Measurements from ENCODE around the gene FBN1.

FBN1 gene

DNA sequence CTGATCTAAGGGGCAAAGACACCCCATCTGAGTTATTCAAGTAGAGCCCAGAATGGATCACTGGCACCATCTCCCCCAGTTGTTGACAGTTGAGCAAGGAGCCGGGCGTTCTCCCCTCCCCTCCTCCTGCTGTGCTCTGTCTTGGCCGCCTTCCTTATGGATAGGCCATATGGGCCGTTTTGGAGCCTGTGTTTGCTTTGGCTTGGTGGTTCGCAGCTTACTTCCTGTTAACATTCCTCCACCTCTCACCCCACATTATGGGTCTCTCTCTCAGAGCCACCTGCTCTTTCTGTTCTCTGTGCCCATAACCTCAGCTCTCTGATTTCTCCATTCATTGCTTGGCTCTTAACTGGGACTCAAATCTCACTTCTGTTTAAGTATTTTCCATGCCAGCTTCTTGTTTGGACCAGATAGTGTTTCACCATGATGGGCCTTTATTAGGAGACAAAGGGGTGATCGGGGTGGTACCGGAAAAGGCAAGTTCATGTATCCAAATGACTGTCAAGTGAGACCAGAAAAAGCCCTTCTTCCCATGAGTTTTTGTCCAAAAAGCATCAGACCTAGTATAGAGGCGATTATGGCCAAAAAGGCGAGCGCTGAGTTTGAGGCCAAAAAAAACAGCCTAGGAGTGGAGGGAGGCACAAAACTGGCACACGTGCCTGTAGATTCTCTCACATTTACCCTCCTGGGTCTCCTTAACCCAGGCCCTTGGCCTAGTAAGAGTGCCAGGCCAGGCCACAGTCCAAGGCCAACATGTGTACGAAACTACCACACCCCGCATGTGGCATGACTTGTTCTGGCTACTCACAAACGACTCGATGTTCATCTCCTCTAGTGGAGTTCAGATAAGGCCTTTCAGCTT, 251.6 kb downstream of the FBN1 start:
- no peaks in the 10 kb centered on the region for H3K36me3 Mint-ChIP-seq (ENCODE audit: insufficient read depth)
- H3K9me3 Mint-ChIP-seq, result no peaks in the 10 kb centered on the region
- H3K27ac Mint-ChIP-seq (ENCODE audit: low read depth), result no peak overlapping the region
- H3K27me3 Mint-ChIP-seq, result peaks cover 42% of the 10 kb centered on the region
- ATAC-seq (replicated peaks; ENCODE audit: extremely low read depth, poor library complexity, severe bottlenecking) (no peak), DNase-seq (ENCODE audit: low spot score in 2 of 2) (no peak)
- no peak overlapping the region for H3K4me3 Mint-ChIP-seq
- no peaks in the 10 kb centered on the region for H3K4me1 Mint-ChIP-seq

DNA sequence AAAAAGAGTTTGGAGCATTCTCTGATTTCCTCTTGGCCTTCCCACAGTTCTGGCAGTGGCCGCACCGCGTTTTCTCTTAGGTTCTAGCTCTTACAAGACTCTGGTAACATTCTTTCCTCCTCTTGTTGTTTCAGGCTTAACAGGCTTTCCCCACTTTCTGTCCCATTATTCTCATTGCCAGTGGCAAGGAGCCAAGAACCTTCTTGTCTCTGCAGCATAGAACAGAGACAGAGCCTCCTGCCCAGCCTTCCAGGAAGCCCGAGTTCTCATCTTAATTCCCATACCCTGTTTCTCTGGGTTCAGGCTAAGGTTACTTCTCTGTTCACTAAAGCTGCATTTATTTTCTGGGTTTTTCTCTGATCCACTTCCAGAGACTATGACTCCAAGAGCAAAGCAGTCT, 253.2 kb downstream of the FBN1 start:
- no peaks in the 10 kb centered on the region for H3K36me3 Mint-ChIP-seq (ENCODE audit: insufficient read depth)
- no peak for ATAC-seq (replicated peaks; ENCODE audit: extremely low read depth, poor library complexity, severe bottlenecking)
- no peaks in the 10 kb centered on the region for H3K9me3 Mint-ChIP-seq
- no peak overlapping the region for H3K27ac Mint-ChIP-seq (ENCODE audit: low read depth)
- H3K4me1 Mint-ChIP-seq, result no peaks in the 10 kb centered on the region
- no peak for DNase-seq (ENCODE audit: low spot score in 2 of 2)
- peaks cover 36% of the 10 kb centered on the region for H3K27me3 Mint-ChIP-seq
- H3K4me3 Mint-ChIP-seq, result no peak overlapping the region

DNA sequence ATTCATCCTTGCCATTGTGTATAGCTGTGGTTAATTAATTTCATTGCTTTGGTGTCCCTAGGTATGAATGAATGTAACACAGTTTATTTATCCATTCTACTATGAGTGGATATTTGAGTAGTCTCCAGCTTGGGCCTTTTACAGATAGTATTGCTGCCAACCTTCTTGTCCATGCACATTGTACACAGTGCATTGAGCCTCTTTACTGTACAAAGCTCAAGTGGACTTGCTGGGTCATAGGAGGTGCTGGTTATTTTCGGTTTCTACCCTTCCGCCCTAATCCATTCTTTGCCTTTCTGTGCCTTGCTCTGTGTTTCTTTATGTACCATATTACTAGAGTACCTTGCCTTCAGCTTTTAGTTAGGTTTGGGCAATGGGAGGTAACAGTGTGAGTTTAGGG, 253.6 kb downstream of the FBN1 start:
- no peak overlapping the region for H3K4me3 Mint-ChIP-seq
- no peak for DNase-seq (ENCODE audit: low spot score in 2 of 2)
- H3K4me1 Mint-ChIP-seq, result no peaks in the 10 kb centered on the region
- H3K27ac Mint-ChIP-seq (ENCODE audit: low read depth), result no peak overlapping the region
- H3K36me3 Mint-ChIP-seq (ENCODE audit: insufficient read depth), result no peaks in the 10 kb centered on the region
- H3K27me3 Mint-ChIP-seq, result peaks cover 38% of the 10 kb centered on the region
- ATAC-seq (replicated peaks; ENCODE audit: extremely low read depth, poor library complexity, severe bottlenecking), result no peak
- no peaks in the 10 kb centered on the region for H3K9me3 Mint-ChIP-seq

DNA sequence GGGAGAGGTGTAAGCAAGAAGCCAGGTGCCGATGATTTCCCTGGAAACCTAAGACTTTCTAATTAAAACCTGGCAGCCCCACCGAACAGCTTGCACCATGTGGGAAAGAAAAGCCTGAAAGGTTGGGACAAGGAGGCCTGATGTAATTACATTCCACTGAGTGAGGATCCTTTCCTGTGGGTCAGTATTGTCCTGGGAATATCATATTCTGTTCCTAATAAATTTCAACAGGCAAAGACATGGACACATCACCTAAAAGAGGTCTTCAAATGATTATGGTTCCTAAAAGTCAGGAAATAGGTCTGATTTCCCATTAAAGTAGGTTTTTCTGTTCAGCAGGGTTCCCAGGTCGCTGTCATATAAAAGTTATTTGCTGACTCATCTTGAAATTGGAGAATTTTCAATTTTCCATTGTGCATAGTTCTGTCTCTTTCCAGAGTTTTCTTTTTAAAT, 255.8 kb downstream of the FBN1 start:
- no peak for ATAC-seq (replicated peaks; ENCODE audit: extremely low read depth, poor library complexity, severe bottlenecking)
- Mint-ChIP-seq H3K27me3 (peaks cover 51% of the 10 kb centered on the region), H3K4me3 (no peak overlapping the region), H3K36me3 (ENCODE audit: insufficient read depth) (no peaks in the 10 kb centered on the region), H3K4me1 (no peaks in the 10 kb centered on the region), H3K9me3 (no peaks in the 10 kb centered on the region), H3K27ac (ENCODE audit: low read depth) (no peak overlapping the region)
- no peak for DNase-seq (ENCODE audit: low spot score in 2 of 2)

DNA sequence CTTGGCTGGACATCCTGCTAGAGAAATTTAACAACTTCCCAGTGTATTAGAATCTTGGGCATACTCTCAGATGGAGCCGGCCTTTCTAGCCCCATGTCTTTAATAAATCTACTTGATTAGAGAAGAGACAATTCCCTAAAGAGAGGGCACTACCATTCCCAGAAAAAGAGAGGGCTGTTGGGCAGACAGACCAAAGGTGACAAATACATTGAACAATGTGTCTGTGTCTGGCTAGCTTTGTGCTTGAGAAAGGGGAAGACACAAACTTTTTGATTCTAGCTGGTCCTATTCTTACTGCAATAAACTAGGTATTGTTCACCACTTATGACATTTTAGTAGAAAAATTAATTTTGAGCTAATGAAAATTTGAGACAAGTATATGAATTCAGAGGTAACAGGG, 256.6 kb downstream of the FBN1 start:
- no peak for ATAC-seq (replicated peaks; ENCODE audit: extremely low read depth, poor library complexity, severe bottlenecking)
- DNase-seq (ENCODE audit: low spot score in 2 of 2), result no peak
- H3K27me3 Mint-ChIP-seq, result peaks cover 55% of the 10 kb centered on the region
- H3K9me3 Mint-ChIP-seq, result no peaks in the 10 kb centered on the region
- no peaks in the 10 kb centered on the region for H3K4me1 Mint-ChIP-seq
- H3K4me3 Mint-ChIP-seq, result no peak overlapping the region
- no peaks in the 10 kb centered on the region for H3K36me3 Mint-ChIP-seq (ENCODE audit: insufficient read depth)
- H3K27ac Mint-ChIP-seq (ENCODE audit: low read depth), result no peak overlapping the region

DNA sequence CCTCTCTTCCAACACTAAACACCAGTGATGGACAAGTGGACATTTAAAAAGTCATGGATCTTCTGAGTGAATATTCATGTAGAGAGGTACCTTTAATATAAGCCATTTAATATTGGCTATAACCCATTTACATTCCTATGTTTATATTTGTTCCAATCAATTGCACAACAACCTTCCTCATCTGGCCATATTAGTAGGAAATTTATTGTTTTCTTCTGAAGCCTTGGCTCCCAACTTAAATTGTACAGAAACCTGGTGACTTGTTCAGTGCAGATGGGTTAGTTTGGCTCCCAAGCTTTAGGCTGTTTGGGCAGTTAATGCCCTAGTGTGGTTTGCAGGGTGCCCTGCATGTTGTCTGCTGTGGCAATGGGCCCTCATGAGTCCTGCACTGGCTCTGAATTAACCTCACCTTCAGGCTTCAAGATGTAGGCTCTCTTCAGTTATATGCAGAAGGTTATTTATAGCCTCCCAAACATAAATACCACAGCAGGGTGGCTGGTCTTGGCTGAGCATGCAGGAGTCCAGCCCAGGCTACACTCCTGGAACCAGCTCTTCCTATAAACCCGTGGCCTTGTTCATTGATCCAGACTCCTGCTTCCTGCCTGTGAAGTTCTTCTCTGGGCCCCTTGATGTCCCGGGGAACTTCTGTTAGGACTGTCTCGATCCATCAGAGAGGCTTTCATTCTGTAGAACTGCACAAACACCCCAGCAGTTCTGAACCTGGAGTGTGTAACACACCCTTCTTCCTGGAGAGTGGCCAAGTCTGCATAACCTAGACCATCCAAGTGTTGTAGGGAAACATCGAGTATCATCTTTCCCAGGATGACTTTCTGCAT, 257.3 kb downstream of the FBN1 start:
- Mint-ChIP-seq H3K27me3 (peaks cover 62% of the 10 kb centered on the region), H3K36me3 (ENCODE audit: insufficient read depth) (no peaks in the 10 kb centered on the region), H3K9me3 (no peaks in the 10 kb centered on the region), H3K4me1 (no peaks in the 10 kb centered on the region), H3K4me3 (no peak overlapping the region), H3K27ac (ENCODE audit: low read depth) (no peak overlapping the region)
- DNase-seq (ENCODE audit: low spot score in 2 of 2) (no peak), ATAC-seq (replicated peaks; ENCODE audit: extremely low read depth, poor library complexity, severe bottlenecking) (no peak)

DNA sequence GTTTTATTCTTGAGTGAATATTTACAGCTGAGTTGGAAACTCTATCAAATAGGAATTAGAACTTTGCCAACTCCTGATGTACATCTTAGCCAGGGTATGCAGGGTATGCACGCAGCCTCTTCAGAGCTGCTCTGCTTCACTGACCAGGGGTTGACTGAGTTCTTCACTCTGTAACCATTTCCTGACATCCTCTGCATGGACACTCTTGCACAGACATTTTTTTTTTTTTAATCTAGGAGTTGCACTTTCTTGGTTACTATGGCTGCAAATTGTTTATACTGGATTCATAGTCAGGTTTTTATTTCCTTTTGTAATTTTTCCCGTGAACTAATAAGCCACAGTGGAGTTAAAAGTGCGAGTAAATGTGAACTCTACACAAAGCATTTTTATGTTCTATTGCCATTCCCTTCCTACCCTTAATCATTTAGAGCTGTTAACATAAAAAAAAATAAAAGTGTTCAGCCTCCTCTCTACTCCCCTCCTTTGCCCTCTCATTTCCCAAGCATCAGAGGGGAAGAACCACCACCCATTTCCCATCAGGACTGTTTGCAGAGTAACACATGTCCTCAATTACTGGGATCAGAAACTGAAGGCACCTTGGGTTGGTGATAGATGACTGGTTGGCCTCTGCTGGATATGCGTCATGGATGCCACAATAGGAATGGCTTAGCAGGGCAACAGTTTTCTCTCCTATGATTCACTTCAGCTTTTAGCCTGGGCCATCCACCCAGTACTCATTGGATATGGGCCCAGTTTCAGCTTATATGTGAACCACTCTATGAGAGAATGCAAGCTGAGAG, 260.3 kb downstream of the FBN1 start:
- H3K4me1 Mint-ChIP-seq, result no peaks in the 10 kb centered on the region
- H3K27ac Mint-ChIP-seq (ENCODE audit: low read depth), result no peak overlapping the region
- no peaks in the 10 kb centered on the region for H3K36me3 Mint-ChIP-seq (ENCODE audit: insufficient read depth)
- DNase-seq (ENCODE audit: low spot score in 2 of 2), result no peak
- peaks cover 49% of the 10 kb centered on the region for H3K27me3 Mint-ChIP-seq
- H3K4me3 Mint-ChIP-seq, result no peak overlapping the region
- no peak for ATAC-seq (replicated peaks; ENCODE audit: extremely low read depth, poor library complexity, severe bottlenecking)
- no peaks in the 10 kb centered on the region for H3K9me3 Mint-ChIP-seq

DNA sequence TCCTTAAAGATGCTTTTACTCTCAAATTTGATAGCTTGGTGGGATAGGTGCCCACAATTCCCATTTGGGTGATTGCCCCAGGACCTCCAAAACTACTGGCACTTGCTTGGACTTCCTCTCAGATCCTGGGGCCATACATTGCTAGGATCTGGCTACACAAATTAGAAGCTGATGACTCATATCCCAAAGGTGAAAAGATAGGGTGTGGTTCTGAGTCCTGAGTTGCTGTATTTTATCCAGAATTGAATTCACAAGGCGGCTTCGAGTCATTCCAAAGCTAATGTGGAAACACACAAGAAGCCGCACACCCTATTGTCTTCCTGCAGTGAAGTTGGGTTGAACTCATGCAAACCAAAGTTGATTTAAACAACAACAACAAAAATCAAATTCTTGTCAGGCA, 260.9 kb downstream of the FBN1 start:
- Mint-ChIP-seq H3K36me3 (ENCODE audit: insufficient read depth) (no peaks in the 10 kb centered on the region), H3K4me1 (no peaks in the 10 kb centered on the region), H3K9me3 (no peaks in the 10 kb centered on the region), H3K27me3 (peaks cover 49% of the 10 kb centered on the region), H3K4me3 (no peak overlapping the region), H3K27ac (ENCODE audit: low read depth) (no peak overlapping the region)
- no peak for ATAC-seq (replicated peaks; ENCODE audit: extremely low read depth, poor library complexity, severe bottlenecking)
- no peak for DNase-seq (ENCODE audit: low spot score in 2 of 2)

DNA sequence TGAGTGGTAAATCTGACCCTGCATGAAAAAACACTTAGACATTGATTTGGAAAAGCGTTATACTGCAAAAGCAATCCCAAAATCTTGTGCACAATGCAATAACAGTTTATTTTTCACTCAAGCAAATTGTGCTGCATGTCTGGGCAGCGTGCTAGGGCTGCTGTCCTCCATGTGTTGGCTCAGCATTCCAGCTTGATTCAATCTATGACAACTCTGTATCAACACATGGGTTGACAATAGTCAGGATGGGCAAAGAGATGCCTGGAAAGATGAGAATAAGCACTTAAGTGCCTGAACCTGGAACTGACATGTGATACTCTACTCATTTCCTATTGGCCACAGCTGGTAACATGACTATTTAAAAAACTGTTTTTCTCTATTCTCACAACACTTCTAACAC, 262.5 kb downstream of the FBN1 start:
- Mint-ChIP-seq H3K36me3 (ENCODE audit: insufficient read depth) (no peaks in the 10 kb centered on the region), H3K4me1 (no peaks in the 10 kb centered on the region), H3K4me3 (no peak overlapping the region), H3K27ac (ENCODE audit: low read depth) (no peak overlapping the region), H3K9me3 (no peaks in the 10 kb centered on the region), H3K27me3 (peaks cover 46% of the 10 kb centered on the region)
- DNase-seq (ENCODE audit: low spot score in 2 of 2) (no peak), ATAC-seq (replicated peaks; ENCODE audit: extremely low read depth, poor library complexity, severe bottlenecking) (no peak)

DNA sequence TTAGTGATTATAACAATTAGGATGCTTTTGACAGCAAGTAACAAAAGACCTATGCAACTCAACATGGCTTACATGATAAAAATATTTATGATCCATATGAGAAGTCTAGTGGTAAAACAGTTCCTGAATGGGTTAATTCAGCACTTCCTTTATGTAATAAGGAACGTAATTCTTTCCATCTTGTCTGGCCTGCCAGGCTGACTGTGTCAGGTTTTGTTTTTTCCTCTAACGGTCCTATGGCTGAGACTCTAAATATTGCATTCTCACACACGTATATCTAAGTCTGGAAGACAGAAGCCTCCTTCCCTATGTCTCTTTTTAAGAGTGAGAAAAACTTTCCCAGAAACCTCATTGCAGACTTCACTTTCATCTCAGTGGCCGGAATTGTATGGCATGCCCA, 263.6 kb downstream of the FBN1 start:
- Mint-ChIP-seq H3K27me3 (peaks cover 53% of the 10 kb centered on the region), H3K27ac (ENCODE audit: low read depth) (no peak overlapping the region), H3K4me3 (no peak overlapping the region), H3K9me3 (no peaks in the 10 kb centered on the region), H3K36me3 (ENCODE audit: insufficient read depth) (no peaks in the 10 kb centered on the region), H3K4me1 (no peaks in the 10 kb centered on the region)
- ATAC-seq (replicated peaks; ENCODE audit: extremely low read depth, poor library complexity, severe bottlenecking) (no peak), DNase-seq (ENCODE audit: low spot score in 2 of 2) (no peak)

DNA sequence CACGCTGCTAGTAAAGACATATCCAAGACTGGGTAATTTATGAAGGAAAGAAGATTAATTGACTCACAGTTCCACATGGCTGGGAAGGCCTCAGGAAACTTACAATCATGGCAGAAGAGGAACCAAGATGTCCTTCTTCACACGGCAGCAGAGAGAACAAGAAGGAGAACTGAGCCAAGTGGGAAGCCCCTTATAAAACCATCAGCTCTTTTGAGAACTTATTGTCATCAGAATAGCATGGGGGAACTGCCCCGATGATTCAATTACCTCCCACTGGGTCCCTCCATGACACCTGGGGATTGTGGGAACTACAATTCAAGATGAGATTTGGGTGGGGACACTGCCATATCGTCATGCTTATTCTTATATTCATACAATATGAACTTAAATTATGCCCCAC, 265.3 kb downstream of the FBN1 start:
- H3K27me3 Mint-ChIP-seq, result peaks cover 53% of the 10 kb centered on the region
- no peak overlapping the region for H3K4me3 Mint-ChIP-seq
- H3K27ac Mint-ChIP-seq (ENCODE audit: low read depth), result no peak overlapping the region

DNA sequence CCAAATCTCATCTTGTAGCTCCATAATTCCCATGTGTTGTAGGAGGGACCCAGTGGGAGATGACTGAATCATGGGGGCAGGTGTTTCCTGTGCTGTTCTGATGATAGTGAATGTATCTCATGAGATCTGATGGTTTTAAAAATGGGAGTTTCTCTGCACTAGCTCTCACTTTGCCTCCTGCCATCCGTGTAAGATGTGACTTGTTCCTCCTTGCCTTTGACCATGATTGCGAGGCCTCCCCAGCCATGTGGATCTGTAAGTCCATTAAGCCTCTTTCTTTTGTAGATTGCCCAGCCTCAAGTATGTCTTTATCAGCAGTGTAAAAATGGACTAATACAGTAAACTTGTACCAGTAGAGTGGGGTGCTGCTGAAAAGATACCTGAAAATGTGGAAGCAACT, 269.7 kb downstream of the FBN1 start:
- Mint-ChIP-seq H3K27me3 (peaks cover 55% of the 10 kb centered on the region), H3K9me3 (no peaks in the 10 kb centered on the region), H3K4me3 (no peak overlapping the region), H3K4me1 (no peaks in the 10 kb centered on the region), H3K36me3 (ENCODE audit: insufficient read depth) (no peaks in the 10 kb centered on the region), H3K27ac (ENCODE audit: low read depth) (no peak overlapping the region)
- DNase-seq (ENCODE audit: low spot score in 2 of 2) (no peak), ATAC-seq (replicated peaks; ENCODE audit: extremely low read depth, poor library complexity, severe bottlenecking) (no peak)

More for the DNA sequence above, 265.3 kb downstream of the FBN1 start:
- H3K4me1 Mint-ChIP-seq, result no peaks in the 10 kb centered on the region
- DNase-seq (ENCODE audit: low spot score in 2 of 2), result no peak
- H3K9me3 Mint-ChIP-seq, result no peaks in the 10 kb centered on the region
- ATAC-seq (replicated peaks; ENCODE audit: extremely low read depth, poor library complexity, severe bottlenecking), result no peak
- no peaks in the 10 kb centered on the region for H3K36me3 Mint-ChIP-seq (ENCODE audit: insufficient read depth)
